Tibial nerve (tissue), 3 donors: Measurements from ENCODE around the gene GSN.

ENCODE experiments used
- CTCF ChIP-seq, 5 experiments: fragments of 200-600 bp in 3 of 5; fragments of 450-650 bp in 2 of 5; sonication (generic) in 3 of 5; IDR thresholded peaks; one replicate each; pipeline ENCODE4 v1.5.1; 2016 to 2019; ENCODE audit warnings: antibody characterized with exemption in 5 of 5, mild to moderate bottlenecking in 3 of 5, moderate library complexity in 2 of 5
- POLR2A ChIP-seq, 2 donors: fragments of 450-650 bp; IDR thresholded peaks; one replicate each; pipeline ENCODE4 v1.6.1; 2017; ENCODE audit warnings: antibody characterized with exemption in 2 of 2, mild to moderate bottlenecking in 2 of 2, moderate library complexity in 2 of 2

- TF ChIP-seq CTCF (IDR thresholded peaks at IDR 0.05) = no peak
- TF ChIP-seq POLR2A (IDR thresholded peaks at IDR 0.05) = no peak
These were observed 34.4 kb downstream of the GSN start for GRCh38 chr9:121302341-121302740.
